Kasumi-1 (cell line): ENCODE measurements around the gene PTPRN.

Source experiments
- DNase-seq, 2 experiments: peaks; one replicate each; lab custom pipeline; 2025; lab: John Stamatoyannopoulos, UW

Gene PTPRN

DNA sequence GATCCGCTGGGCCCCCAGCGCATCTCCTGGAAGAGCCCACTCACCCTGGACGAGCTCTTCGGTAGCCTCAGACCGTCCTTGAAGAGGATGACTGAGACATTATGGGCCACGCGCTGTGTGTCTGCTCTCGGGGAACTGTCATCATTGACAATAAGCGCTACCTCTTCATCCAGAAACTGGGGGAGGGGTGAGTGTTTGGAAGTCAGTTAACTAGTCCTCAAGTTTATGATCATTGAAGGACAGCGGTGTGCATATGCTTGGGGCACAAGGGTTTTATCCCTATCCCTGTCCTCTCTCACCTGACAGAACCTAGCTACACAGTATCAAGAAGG is 63.3 kb downstream of the PTPRN start:
- no peak for DNase-seq

- peak; percentile 27 to 39 for DNase-seq
These were observed 63.9 kb downstream of the PTPRN start, which contains the start of the genes GLB1L and STK16 for GRCh38 chr2:219245148-219245898. GLB1L (minus strand) TSS chr2:219245444; CDS start chr2:219243573, 1,871 bp downstream. STK16 (plus strand) TSS chr2:219245479; CDS start chr2:219246000, 521 bp downstream.

GRCh38 chr2:219244789-219245147 is 64.4 kb downstream of the PTPRN start:
- DNase-seq, result no peak

- no peak for DNase-seq
These were observed 65.9 kb downstream of the PTPRN start for GRCh38 chr2:219243291-219243761.
